Measurements from ENCODE around the gene DSEL.

DNA sequence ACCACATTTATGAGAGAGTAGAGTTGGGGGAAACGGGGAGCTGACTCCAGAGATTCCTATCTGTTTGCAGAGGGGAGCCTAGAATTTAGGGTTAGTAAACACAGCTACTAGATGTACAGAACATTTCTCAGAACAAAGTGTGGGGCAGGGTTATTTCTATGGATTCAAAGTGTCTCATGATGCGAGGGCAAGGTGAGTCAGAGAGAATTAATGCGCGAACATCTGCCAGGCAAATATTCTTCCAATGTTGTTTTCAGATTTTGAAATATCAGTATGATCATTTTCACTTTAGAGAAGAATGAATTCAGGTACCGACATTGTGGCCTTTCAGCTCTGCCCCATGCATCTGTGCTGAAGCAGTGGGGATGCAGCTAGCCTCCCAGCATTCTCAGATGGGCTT lies 2.0 kb upstream of the DSEL start:
- TF ChIP-seq, protein P1, sequence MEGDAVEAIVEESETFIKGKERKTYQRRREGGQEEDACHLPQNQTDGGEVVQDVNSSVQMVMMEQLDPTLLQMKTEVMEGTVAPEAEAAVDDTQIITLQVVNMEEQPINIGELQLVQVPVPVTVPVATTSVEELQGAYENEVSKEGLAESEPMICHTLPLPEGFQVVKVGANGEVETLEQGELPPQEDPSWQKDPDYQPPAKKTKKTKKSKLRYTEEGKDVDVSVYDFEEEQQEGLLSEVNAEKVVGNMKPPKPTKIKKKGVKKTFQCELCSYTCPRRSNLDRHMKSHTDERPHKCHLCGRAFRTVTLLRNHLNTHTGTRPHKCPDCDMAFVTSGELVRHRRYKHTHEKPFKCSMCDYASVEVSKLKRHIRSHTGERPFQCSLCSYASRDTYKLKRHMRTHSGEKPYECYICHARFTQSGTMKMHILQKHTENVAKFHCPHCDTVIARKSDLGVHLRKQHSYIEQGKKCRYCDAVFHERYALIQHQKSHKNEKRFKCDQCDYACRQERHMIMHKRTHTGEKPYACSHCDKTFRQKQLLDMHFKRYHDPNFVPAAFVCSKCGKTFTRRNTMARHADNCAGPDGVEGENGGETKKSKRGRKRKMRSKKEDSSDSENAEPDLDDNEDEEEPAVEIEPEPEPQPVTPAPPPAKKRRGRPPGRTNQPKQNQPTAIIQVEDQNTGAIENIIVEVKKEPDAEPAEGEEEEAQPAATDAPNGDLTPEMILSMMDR (IDR thresholded peaks at IDR 0.05), result no peak
- TF ChIP-seq POLR2A (IDR thresholded peaks at IDR 0.05), result no peak
